Fibroblast of the conjunctiva (primary cell): Measurements from ENCODE around the gene TPP2.

ENCODE experiments used
- DNase-seq: peaks from one replicate; pipeline ENCODE4 v3.0.0-alpha.2; 2010; ENCODE audit warnings: low read depth

TPP2 gene

DNA sequence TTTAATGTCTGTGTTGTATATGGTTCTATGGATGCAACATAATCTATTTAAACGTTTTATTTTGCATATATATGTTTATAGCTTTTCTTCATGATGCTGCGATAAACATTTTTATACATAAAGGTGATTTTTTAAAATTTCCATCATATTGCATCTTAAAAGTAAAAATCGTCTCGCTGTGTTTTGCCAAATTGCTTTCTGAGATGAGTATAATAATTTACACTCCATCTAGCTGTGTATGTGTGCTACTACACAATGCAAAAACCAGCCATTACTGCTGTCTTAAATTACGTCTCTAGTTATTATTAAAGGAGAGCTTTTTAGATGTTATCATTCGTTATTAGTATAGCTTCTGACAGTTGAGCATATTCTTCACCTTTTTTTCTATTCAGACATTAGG is 60.8 kb downstream of the TPP2 start:
- no peak for DNase-seq

DNA sequence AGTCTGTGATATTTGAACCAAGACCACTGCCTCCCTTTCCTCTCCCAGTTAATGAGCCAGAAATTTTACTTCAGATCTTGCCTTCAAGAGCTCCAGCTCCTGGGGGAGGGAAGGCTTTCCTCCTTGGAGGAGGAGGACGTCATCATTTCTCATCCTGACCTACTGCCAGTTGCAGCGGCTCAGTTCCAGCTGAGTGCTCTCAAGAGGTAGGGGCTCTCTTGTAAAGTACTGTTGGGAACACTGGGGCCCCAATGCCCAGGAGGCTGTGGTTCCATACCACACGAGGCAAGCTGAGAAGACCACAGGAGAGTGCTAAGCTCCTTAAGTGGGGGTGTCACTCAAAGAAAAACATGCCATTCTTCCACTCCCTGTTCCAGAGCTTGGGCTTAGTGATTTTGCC is 61.9 kb downstream of the TPP2 start:
- DNase-seq = no peak

DNA sequence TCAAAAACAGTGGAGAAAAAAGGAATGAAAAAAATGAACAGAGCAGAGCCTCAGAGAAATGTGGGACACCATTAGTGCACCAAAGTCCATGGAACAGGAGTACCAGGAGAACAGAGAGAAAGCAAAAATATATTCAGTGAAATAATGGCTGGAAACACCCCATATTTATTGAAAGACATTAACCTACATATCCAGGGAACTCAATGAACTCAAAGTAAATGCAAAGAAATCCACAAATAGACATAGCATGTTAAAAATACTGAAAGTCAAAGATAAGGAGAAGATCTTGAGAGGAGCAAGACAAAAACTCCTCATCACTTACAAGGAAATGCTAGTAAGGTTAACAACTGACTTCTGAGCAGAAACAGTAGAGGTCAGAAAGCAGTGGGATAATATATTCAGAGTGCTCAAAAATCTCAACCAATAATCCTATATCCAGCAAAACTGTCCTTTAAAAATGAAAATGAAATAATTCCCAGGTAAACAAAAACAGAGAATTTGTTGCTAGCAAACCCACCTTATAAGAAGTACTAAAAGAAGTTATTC is 62.5 kb downstream of the TPP2 start:
- no peak for DNase-seq

DNA sequence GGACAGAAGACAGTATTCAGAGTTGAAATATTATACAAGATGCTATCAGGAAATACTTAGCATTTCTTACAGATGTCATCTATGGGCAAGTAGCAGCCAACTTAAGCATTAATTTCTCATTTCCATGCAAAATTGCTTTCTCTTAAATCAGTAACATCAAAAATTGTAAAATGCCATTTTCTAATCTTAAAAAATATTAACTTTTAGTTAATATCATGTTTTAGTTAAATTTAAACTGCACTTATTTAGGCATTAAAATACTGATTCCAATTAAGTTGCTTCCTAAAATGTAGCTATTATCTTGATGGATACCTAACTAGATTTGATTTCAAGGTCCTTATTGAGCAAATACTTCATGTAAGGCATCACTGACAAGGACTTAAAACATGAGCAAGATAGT is 70.2 kb downstream of the TPP2 start:
- no peak for DNase-seq

DNA sequence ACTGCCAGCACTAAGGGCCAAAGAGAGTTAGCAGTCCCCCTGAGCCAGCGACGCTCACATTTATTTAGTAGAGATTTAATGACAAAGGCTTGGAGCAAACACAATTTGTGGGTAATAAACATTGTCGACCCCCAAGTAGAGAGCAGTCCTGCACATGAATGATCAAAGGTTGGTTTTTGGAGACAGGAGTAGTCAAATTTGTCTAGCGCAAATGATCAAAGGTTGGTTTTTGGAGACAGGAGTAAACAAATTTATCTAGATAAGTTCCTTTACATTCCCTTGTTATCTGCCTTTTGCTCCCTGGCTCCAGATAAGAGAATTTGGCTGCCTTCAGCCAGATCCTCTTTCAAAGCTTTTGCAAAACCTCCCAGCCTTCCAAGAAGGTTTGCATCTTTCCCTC is 71.1 kb downstream of the TPP2 start:
- DNase-seq = no peak

DNA sequence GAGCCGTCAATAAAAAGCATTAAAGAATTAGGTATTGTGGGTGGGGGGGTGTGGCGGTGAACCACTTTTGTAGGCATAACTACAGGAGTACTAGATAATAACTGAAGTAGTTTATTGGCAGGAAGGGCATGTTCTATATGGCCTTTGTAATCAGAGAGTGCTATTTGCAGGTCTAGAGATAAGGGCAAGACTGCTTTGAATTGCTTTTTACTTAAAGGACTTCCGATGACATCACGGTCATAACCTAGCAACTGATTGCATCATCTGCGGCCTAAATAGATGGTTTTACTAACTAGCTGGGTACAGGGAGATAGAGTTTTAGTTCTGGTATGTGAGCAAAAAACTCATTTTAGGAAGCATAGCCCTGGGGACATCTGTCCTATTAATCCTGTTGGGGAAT is 73.3 kb downstream of the TPP2 start:
- DNase-seq = no peak

DNA sequence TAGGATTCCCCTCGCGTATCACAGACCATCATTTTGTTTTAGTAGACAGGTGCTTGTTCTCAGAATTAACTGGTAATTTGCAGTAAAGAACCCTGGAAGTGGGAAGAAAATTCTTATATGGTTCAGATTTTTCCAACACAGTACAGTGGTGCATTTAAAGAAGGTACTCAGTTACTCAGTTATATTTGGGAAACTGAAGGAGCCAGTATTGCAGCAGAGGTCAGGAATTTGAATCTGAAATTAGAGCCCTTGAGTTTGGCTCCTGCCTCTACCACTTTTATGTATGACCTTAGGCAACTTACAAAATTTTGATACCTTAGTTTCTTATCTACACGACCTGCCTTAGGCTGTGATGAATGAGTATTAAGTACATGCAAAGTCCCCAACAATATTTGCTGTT is 78.3 kb downstream of the TPP2 start:
- no peak for DNase-seq

DNA sequence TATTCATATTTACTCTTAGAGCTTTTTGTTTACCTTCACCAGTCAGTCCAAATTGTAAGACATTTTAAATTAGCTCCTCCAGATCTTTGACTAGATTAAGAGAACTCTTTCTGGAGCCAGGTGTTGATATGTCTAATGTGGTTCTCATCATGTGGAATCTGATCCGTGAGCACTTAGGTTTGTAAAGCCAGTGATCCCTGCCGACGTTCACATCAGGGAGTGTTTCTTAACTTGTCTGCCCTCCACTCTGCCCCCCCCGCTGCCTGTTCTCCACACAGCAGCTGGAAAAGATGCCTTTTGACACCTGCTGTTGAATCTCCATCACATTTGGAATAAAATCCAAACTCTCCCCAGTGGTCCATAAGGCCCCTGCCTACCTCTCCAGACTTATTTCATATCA is 80.3 kb downstream of the TPP2 start:
- DNase-seq = no peak

DNA sequence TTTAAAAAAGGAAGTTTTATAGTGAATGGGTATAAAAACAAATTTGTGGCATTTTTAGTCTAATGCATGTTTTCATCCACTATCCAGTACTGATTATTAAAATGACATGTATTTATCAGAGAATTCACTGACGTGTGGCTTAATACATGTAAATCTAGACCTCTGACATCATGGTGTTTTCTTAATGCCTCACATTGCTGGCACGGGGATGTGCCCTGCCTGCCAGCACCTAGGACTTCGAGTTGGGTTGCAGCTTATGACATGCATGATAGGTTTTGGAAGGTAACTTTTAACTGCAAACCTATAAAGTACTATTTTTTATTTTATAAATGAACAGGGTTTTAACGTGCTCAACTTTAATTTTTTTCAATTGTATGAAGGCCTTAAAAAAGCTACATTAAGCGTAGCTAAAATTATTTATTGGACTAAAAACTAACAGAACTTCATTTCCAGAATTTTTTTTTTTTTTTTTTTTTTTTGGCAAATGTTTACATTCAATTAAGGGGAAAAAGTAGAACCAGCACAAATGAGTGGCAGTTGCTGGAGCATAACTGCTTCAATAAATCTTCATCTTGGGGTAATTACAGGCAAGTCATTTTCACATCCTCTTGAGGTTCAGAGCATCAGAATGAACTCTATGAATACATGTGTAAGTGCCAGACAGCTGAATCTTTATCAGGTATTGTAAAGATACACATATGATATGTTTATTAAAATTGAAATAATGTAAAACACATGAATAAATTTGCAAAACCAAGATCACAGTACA is 81.7 kb downstream of the TPP2 start:
- no peak for DNase-seq

DNA sequence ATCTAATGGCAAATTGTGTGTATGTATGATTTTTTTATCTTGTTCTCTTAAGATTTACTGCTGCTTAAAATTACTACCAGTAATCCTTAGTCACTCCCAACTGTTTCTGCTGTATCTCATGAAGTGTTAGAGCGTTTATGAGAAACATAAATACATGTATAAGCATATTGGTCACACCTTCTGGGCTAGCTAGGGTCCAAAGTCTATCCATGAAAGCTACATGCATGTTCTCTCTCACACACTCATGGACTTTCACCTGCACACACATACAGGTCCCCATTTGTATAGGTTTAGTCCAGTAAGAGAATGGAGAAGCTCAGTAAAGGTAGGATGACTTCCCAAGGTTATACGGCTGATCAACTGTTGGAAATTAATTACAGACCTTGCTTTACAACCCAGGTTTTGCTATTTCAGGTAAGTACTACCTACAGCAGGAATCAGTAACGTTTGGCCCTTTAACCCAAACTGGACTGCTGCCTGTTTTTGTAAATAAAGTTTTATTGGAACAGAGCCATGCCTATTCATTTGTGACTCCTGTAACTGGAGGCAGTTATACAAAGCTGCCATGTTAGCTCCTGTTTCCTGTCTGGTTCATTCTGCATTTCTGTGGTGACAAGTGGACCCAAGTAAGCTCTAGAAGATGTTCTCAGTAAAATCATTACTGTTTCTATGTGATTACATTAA is 82.8 kb downstream of the TPP2 start:
- no peak for DNase-seq

DNA sequence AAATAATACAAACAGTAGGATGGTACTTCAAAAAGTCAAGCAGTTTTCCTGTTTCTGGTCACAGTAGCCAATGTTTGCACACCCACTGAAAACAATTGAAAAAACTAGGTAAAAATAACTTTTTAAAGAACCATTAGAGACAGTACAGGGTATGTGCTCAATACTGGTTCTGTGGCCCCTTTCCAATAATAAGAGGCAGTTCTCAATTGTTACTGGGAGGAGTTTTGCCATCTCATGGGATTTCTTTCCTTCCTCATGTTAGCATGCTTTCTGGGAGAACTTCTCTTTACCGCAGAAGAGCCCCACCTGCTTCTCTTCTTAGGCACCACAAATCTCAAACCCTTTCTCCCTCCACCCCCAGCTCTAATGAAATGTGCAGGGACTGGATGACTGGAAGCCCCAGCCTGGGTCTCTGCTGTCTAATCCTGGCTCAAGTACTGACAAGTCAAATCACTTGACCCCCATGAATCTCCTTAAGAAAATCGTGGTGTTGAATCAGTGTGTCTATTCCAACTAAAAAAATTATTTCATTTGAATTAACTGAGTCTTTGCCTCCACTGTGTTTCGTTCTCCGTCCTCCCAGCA is 83.4 kb downstream of the TPP2 start:
- DNase-seq = no peak

DNA sequence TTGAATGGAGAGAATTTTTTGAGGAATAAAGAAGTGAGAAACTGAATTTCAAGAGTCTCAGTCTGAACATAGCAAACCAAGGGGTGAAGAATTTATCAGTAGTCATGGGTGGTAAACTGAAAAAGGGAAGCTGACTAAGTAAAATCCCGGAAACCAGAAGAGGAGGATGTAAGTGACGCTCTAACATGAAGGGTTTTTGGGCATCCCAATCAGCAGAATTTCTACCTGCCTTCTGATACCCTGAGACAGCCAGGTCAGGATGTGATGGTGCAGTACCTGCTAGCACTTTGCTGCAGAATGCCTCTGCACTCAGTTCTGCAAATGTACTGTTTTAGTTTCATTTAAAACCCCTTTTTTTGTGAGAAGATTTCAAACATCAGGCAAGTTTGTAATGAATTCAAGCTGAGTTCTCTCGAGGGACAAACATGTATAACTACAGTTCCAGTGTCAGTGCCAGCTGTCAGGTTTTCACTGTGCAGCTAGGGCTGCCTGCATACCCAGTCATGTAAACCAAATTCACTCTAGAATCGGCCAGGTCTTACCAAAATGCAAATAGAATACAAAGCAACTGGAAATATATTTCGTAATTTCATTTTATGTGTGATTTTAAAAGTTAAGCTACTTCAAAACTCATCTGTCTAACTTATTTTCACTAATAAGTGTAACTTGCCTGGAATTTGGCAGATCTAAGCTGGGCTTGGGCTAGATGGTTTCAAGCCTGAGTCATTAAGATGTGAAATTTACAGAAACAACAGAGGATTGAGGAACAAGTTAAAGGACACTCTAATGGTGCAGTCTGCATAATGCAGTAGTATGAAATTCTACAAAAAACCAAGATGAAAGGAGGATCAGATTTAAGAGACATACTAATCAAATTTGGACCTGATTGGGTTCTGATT is 84.3 kb downstream of the TPP2 start:
- DNase-seq = peak; percentile 30

DNA sequence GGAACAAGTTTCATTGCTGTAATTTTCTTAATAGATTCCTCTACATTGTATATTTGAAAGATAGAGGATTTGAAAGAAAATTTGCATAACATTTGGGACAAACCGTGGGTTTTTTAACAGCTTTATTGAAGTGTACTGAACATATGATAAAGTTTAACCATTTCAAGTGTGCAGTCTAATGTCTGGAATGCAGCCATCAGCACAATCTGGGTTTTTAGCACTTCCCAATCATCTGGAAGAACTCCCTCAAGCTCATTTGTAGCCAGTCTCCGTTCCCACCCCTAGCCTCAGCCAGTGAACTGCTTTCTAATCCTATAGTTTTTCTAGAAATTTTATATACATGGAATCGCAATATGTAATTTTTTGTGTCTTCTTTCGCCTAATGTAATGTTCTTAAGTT is 85.4 kb downstream of the TPP2 start:
- DNase-seq = no peak

DNA sequence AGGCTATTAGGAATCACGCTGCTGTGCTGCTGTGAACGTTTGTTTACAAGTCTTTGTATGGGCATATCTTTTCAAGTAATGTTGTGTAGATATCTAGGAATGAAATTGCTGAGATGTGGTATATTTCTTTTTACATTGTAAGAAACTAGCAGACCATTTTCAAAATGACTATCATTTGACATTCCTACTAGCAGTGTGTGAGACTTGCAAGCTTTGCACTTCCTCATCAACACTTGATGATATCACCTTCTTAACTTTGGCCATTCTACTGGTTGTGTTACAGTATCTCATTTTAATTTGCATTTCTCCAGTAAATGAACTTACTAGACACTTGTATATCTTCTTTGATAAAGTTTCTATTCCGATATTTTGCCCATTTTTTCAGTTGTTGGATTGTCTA is 85.9 kb downstream of the TPP2 start:
- DNase-seq = no peak

DNA sequence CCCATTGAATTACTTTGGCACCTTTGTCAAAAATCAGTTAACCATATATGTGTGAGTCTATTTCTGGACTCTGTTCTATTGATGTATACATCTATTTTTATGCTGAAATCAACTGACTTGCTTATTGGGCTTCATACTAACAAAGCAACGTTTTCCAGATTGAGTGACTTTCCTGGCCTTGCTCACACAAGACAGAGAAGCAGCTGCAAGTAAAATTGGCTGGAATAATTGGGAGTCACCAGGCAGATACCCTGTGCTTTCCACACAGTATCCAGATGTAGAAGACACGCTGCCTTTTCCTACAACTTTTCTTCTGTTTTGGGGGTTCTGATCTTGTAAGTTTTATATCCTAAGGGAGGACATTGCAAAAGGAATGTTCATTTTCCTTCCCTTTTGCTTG is 86.9 kb downstream of the TPP2 start:
- no peak for DNase-seq

DNA sequence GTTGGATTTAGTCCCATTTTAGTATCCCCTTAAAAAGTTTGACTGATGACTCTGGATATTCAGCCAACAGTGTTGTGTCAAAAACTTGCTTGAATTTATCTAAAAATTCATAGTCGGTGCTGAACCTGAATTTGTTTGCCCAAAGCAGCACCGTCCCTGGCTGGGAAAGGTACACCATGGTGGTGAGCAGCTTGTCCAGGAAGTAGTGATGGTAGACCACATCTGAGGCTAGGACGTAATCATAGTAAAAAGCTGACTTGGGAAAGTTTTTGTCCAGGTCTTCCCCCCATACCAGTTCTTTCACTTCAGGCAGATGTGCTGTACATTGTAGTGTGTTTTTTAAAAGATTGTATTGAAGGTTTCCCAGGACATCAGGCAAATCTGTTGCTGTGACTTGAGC is 89.2 kb downstream of the TPP2 start:
- no peak for DNase-seq

DNA sequence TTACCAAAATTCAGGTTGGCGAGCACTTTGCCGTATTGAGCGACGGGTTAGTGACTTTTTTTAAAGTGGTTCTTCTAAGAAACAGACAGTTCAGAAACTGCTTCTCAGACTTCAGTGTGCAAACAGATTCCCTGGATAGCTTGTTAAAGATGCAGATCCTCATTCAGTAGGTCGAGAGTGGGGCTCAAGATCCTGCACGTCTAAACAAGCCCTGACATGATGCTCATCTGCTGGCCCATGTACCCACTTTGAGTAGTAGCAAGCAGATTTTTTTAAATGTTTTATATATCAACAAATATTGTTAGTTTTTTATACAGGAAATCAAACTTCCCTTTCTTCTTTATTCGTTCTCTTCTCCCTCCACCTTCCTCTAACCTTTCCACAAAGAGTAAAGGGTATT is 90.7 kb downstream of the TPP2 start:
- no peak for DNase-seq

DNA sequence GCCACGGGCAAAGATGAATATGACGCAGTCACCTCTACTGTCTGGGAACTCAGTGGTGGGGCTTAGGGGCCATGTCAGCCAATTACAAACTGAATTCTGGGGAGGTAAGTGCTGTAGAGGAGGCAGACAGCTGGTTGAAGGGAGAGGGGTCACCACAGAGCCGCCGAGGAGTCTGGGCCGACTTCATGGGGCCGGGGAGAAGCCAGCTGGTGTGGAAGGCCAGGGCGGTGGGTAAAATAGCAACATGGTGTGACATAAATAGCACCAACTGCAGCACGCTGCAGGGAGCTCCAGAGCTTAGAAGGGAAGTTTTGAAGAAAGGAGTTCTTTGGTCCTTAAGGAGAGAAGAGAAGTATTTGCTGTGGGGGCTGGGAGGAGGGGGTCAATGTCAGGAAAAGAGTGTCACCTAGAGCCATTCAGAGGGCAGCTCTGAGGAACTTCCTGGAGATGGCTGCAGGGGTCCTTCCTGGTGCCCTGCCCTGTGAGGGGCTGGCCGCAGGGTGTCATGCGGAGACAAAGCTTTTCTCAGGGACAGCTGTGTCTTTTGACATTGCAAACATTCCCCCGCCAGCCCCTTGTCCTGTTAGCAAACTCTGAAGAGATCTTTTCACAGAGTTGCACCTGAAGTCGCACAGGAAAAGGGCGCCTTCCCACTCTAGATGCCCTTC is 91.7 kb downstream of the TPP2 start:
- DNase-seq = no peak

DNA sequence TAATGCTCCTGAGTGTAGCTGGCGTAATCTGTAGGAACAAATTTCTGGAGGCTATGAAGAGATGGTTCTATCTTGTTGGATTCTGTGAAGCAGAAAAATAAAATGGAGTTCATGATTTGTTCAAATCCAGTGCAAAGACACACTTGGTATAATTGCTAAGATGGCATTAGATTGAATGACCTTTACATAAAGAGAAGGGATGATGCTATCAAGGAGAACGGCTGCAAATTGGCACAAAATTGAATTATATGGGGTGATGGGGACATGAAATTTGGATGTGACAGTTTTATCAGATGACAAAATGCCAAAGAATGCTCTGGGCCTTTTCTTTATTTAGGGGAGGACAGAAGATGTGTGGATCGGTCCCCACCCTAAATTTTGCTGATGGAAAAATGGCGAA is 94.1 kb downstream of the TPP2 start:
- DNase-seq = no peak

DNA sequence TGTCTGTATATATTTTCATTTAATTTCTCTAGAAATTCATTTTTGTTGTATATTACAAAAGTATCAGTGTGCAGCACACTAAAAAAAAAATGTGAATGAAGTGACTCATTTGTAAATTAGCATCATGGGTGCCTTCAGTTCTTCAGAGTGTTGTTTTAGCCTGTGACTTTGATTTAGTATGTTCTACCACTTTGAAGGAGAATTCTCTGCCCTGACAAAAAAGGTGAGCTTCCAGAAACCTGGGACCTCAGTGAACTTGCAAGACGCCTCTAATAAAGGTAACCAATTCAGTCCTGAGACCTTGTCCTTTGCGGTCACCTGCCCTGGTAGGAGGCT is 95.7 kb downstream of the TPP2 start:
- DNase-seq = no peak

DNA sequence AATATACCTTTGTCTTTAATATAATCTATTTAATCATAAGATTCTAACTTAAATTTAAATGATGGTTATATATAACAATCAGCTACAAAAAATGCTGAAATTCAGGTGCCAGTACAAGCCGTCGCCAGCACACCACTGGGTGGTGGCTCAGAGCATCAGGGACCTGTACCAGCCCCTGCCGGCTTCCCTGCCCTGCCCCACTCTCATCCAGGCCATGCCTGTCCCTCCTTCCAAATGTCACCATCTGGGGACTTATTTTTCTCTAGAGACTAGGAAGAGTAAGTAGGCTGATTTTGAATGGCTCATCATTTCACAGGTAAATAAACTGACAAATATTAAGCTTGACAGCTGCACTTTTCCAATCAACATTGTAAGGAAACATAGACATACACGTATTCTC is 96.5 kb downstream of the TPP2 start:
- no peak for DNase-seq

DNA sequence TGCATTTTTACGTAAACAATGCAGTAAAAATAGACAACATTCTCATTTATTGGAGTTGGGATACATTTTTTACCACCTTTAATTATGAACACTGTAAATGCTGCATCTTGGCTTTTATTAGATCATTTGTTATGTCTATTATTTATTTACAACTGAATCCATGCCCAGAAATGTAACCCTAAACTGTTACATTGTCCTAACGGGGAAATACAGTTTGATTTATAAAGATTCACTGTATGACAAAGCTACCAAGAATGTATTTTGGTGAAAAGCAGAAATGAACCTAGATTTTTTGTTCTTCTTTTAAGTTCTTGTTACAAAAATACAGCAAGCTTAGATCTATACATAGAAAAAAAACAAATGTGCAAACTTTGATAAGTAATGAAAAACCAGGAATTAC is 97.0 kb downstream of the TPP2 start:
- DNase-seq = peak; percentile 20
